Hepatocyte (in vitro differentiated cells): ENCODE results near the gene C4A. TPM values are rescaled to one million over a fixed set of nuclear protein-coding genes. Genes with fewer than 3 reads are reported as not detected.
A peak's percentile ranks its signal among the peaks of the same experiment; 100 is the strongest.
"Not testable (repeated sequence)": the region's sequence is repeated elsewhere in the genome, so short reads cannot be mapped to it uniquely, and the experiment has no call there.

Experiments
- DNase-seq: peaks from one replicate; pipeline ENCODE4 v3.0.0-alpha.2; 2016; ENCODE audit warnings: low spot score
- H2AFZ ChIP-seq: fragments of 200-600 bp; sonication (generic); 2 replicates; pipeline ENCODE4 v1.6.0; 2016; ENCODE audit warnings: antibody characterized with exemption, mild to moderate bottlenecking
- H3K27ac ChIP-seq: fragments of 200-600 bp; sonication (generic); 2 replicates; pipeline ENCODE4 v1.5.1; 2016; ENCODE audit warnings: mild to moderate bottlenecking
- H3K27me3 ChIP-seq: fragments of 200-600 bp; sonication (generic); 2 replicates; pipeline ENCODE4 v1.6.1; 2016
- H3K36me3 ChIP-seq: fragments of 200-600 bp; sonication (generic); replicated peaks from 2 replicates; pipeline ENCODE4 v1.5.1; 2016; ENCODE audit warnings: low read depth; ENCODE audit not compliant: insufficient read depth
- H3K4me1 ChIP-seq: fragments of 200-600 bp; sonication (generic); 2 replicates; pipeline ENCODE4 v1.5.1; 2016; ENCODE audit warnings: mild to moderate bottlenecking, moderate library complexity; ENCODE audit not compliant: insufficient read depth
- H3K4me2 ChIP-seq: fragments of 200-600 bp; sonication (generic); 2 replicates; pipeline ENCODE4 v1.6.0; 2016
- H3K4me3 ChIP-seq: fragments of 200-600 bp; sonication (generic); 2 replicates; pipeline ENCODE4 v1.5.1; 2016; ENCODE audit warnings: mild to moderate bottlenecking
- H3K79me2 ChIP-seq: fragments of 200-600 bp; sonication (generic); 2 replicates; pipeline ENCODE4 v1.6.0; 2017; ENCODE audit warnings: mild to moderate bottlenecking
- H3K9me2 ChIP-seq: fragments of 200-600 bp; sonication (generic); replicated peaks from 2 replicates; pipeline ENCODE4 v1.6.0; 2017; ENCODE audit warnings: mild to moderate bottlenecking; ENCODE audit not compliant: insufficient read depth
- H3K9me3 ChIP-seq: fragments of 200-600 bp; sonication (generic); 2 replicates; pipeline ENCODE4 v1.5.1; 2016; ENCODE audit warnings: low read depth, mild to moderate bottlenecking
- H4K20me1 ChIP-seq: fragments of 200-600 bp; sonication (generic); 2 replicates; pipeline ENCODE4 v1.6.0; 2016; ENCODE audit warnings: mild to moderate bottlenecking; ENCODE audit not compliant: insufficient read depth, poor library complexity, severe bottlenecking
- EZH2 ChIP-seq: fragments of 200-600 bp; sonication (generic); IDR thresholded peaks from 2 replicates; pipeline ENCODE4 v1.6.1; 2016; ENCODE audit warnings: antibody characterized with exemption, mild to moderate bottlenecking, borderline replicate concordance
- EZH2phosphoT487 ChIP-seq: fragments of 200-600 bp; sonication (generic); IDR thresholded peaks from one replicate; pipeline ENCODE4 v1.6.1; 2018; ENCODE audit warnings: antibody characterized with exemption, mild to moderate bottlenecking, low read depth, moderate library complexity; ENCODE audit not compliant: unreplicated experiment, severe bottlenecking
- WGBS: methylation state at CpG from one replicate; pipeline ENCODE4 v1.1.6; 2016; ENCODE audit warnings: low lambda C conversion rate; ENCODE audit errors: missing lambda C conversion rate; 5-methylcytosine and 5-hydroxymethylcytosine counted together
- polyA plus RNA-seq: library from polyadenylated mRNA; unstranded; fragments of >200 nt; fragmentation: Nextera tagmentation; extraction: Ambion mirVana; gene quantifications from 2 replicates; pipeline ENCODE4 v1.2.1, GENCODE V29; 2016
- total RNA-seq: library from RNA; depleted of rRNA; stranded (reverse); fragments of >200 nt; gene quantifications from 2 replicates; pipeline ENCODE4 v1.2.3, GENCODE V29; 2014
- TF ChIP-seq, protein P1 (sequence below): fragments of 200-600 bp; sonication (generic); IDR thresholded peaks from 2 replicates; pipeline ENCODE4 v1.5.1; 2016; ENCODE audit warnings: antibody characterized with exemption, mild to moderate bottlenecking; ENCODE audit not compliant: poor library complexity

The C4A gene
- total and polyA plus RNA-seq, 2 experiments from 2014 or later, result 66.8 to 74.4 TPM

DNA sequence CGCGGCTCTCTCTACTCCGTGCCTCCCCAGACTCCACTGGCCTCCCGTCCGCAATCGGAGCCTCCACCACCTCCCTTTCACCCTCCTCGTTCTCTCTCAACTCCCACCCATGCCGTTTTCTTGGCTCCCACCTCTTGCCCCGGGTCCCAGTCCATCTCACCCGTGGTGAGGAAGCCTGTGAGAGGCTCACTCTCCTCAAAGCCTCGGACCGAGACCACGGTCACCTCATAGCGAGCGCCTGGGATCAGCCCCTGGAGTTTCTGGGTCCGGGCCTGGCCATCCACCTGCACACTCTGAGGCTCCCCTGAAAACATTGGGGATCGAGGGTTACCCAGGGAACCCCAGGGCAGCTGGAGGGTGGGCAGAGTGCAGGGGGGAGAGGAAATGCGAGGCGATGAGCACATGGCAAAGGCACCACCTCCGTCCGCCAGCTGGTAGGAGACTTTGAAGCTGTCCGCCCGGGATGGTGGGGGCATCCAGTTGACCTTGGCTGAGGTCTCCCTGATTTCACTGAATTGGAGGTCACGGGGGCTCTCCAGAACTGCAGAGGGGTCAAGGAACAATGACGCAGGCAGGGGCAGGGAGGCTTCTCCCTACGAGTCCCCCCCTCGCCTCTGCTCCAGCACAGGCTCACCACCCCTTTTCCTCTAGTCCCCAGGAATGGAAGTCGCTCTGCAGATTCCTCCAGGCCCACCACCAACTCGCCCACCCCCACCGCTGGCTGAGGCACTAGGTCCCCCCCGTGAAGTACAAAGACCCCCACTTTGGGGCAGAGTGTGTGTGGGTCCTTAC lies 61.9 kb downstream of the C4A start:
- not testable (repeated sequence) for H3K4me3 ChIP-seq, DNase-seq, H3K9me2 ChIP-seq, H2AFZ ChIP-seq, H3K79me2 ChIP-seq, H3K4me2 ChIP-seq, H3K27ac ChIP-seq, H4K20me1 ChIP-seq, H3K36me3 ChIP-seq, H3K27me3 ChIP-seq, H3K4me1 ChIP-seq, H3K9me3 ChIP-seq
- WGBS, result 92% methylated on average over 14 of the region's 31 CpGs

DNA sequence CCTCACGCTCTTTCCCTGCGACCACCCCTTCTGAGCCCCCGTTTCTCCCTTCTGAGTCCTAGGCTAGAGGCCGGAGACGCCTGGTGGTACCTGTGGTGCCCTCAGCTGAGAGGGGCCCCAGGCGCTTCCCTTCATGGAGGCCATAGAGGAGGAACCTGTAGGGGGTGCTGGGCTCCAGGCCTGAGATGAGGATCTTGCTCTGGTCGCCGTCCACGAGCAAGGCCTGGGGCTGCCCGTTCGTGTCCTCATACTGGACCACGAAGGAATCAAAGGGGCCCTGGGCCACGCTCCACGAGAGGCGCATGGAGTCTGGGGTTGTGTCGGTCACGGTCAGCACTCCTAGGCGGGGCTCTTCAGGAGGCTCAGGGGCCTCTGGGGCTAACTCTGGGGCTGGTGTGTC lies 63.1 kb downstream of the C4A start:
- DNase-seq, H3K27ac ChIP-seq, H3K9me2 ChIP-seq, H3K9me3 ChIP-seq, H3K4me2 ChIP-seq, H2AFZ ChIP-seq, H3K4me1 ChIP-seq, H4K20me1 ChIP-seq, H3K4me3 ChIP-seq, H3K27me3 ChIP-seq, H3K36me3 ChIP-seq, H3K79me2 ChIP-seq: not testable (repeated sequence)
- WGBS, result 95% methylated on average over 13 of the region's 18 CpGs

DNA sequence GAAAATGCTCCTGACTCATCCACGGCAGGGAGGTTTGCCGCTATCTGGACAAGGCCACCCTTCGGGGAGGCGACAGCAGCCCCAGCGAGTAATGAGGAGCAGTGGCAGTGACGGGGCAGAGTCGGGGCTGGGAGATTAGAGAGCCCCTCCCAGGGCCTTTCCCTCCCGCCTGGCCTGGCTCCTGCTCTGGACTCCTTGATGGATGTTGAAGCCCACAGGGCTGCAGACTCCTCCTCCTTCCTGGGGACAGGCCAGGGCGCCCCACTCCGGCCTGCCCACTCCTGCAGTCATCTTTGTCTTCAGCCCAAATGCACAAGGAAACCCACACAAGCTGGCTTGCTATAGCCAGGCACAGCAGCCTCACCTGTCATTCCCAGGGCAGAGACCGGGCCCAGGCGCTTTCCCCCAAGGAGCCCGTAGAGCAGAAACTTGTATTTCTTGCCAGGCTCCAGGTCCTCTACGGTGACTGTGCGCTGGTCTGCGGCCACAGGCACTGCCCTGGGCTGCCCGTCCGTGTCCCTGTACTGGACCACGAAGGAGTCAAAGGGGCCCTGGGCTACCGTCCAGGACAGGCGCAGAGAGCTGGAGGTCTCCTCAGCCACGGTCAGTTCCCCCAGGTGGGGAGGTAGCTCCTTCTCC lies 64.1 kb downstream of the C4A start:
- H2AFZ ChIP-seq, result no peak overlapping the region
- no peak for DNase-seq
- H3K27ac ChIP-seq, result no peak overlapping the region

DNA sequence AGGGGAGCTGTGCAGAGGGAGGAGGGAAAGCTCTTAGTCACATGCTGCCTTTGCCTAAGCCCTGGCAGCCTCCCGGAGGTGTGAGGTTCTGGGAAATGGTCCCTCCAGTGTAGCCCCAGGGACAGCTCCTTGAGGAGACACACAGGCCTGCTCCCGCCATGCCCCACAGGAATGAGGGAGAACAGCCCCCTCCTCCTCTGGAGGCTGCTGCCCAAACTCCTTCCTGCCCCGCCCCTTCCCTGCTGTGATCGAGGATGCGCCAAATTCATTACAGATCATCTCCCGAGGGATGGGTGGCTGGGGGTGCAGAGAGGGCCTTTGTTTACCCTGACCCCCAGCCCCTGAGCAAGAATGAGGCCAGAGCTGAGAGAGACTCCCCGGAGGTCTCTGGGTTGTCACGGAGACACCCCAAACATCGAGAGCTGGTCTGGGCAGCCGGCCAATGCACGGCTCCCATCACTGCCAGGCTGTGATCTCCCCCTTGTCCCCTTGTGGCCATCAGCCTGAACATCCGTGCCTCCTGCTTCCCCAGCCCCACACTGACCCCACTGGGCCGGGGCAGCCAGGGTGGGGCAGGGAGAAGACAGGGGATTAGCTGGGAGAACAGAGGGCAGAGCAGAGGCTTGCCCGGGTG lies 64.7 kb downstream of the C4A start:
- Histone ChIP-seq H2AFZ (no peak overlapping the region), H3K9me2 (no peaks in the 10 kb centered on the region), H3K9me3 (no peaks in the 10 kb centered on the region), H3K4me1 (peaks cover 6% of the 10 kb centered on the region), H3K27me3 (no peaks in the 10 kb centered on the region), H3K36me3 (no peaks in the 10 kb centered on the region), H4K20me1 (no peaks in the 10 kb centered on the region), H3K79me2 (no peaks in the 10 kb centered on the region), H3K4me3 (no peak overlapping the region), H3K27ac (no peak overlapping the region), H3K4me2 (no peak overlapping the region)
- no peak for TF ChIP-seq EZH2
- no peak for TF ChIP-seq EZH2phosphoT487
- TF ChIP-seq, protein P1, sequence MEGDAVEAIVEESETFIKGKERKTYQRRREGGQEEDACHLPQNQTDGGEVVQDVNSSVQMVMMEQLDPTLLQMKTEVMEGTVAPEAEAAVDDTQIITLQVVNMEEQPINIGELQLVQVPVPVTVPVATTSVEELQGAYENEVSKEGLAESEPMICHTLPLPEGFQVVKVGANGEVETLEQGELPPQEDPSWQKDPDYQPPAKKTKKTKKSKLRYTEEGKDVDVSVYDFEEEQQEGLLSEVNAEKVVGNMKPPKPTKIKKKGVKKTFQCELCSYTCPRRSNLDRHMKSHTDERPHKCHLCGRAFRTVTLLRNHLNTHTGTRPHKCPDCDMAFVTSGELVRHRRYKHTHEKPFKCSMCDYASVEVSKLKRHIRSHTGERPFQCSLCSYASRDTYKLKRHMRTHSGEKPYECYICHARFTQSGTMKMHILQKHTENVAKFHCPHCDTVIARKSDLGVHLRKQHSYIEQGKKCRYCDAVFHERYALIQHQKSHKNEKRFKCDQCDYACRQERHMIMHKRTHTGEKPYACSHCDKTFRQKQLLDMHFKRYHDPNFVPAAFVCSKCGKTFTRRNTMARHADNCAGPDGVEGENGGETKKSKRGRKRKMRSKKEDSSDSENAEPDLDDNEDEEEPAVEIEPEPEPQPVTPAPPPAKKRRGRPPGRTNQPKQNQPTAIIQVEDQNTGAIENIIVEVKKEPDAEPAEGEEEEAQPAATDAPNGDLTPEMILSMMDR, result no peak
- WGBS, result 77% methylated on average over 11 of the region's 14 CpGs
- DNase-seq, result peak; percentile 17

More for the DNA sequence above, 64.1 kb downstream of the C4A start:
- Histone ChIP-seq H3K4me1 (peaks cover 6% of the 10 kb centered on the region), H3K79me2 (no peaks in the 10 kb centered on the region), H3K36me3 (no peaks in the 10 kb centered on the region), H3K4me3 (no peak overlapping the region), H3K9me2 (no peaks in the 10 kb centered on the region), H3K4me2 (no peak overlapping the region), H3K9me3 (no peaks in the 10 kb centered on the region), H4K20me1 (no peaks in the 10 kb centered on the region), H3K27me3 (no peaks in the 10 kb centered on the region)
- 89% methylated on average over 19 of the region's 22 CpGs for WGBS
- TF ChIP-seq, protein P1, result no peak
- TF ChIP-seq EZH2phosphoT487 (no peak), EZH2 (no peak)
